HG03135 (cell line): ENCODE results near the gene SNPH.

Source experiments
- ATAC-seq: cut with Tn5 transposase; IDR thresholded peaks from one replicate; pipeline ENCODE4 v1.9.1; 2021; ENCODE audit warnings: mild to moderate bottlenecking, moderate library complexity; ENCODE audit not compliant: unreplicated experiment

Gene SNPH

DNA sequence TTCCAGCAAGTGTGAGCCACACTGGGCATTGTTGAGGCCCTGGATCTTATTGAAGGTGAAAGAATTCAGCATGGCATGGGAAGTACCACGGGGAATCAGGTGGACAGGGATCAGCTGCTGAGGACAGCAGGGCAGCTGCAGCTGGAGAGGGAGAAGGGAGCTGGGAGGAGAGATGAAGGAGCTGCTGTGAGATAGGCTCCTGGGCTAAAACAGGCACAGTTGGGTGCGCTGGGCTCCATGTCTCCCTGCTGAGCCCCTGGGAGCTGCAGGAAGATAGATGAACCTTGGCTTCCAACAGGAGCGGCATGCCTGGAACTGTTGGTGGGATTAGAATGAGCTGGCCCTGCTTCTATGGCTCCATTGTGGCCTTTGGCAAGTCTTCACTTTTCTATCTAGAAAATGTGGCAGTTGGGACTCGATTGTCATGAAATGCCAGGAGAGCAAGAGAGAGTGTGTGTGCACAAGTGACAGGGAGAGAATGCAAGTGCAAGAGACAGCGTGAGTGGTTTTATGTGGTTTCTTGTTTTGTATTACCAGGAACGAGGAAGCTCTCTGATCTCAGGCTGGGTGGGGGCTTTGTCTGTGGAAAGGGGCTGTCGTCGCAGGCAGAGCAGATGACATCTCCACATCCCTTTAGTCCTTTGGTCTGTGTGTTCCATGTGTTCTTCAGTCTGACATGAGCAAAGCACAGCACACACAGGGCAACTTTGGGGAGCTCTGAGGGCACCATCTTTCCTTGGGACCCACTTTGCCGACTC lies 20.4 kb downstream of the SNPH start:
- ATAC-seq = no peak

DNA sequence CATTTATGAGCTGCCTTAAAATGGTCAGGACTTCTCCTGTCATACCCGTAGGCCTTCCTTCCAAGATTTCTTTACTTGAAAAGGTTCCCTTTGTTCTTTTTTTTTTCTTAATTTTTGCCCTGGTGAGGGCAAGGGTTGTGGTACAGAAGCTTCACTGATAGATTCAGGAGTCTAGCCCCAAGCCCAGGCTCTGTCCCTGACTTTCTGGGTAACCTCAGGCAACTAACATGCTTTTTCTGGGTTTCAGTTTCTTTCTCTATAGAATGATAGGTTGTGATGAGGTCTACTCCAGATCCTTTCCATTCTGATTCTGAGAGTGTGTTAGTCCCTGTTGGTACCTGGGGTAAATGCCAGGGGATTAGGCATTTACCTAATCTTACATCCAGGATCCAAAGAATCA lies 21.2 kb downstream of the SNPH start:
- ATAC-seq = no peak

DNA sequence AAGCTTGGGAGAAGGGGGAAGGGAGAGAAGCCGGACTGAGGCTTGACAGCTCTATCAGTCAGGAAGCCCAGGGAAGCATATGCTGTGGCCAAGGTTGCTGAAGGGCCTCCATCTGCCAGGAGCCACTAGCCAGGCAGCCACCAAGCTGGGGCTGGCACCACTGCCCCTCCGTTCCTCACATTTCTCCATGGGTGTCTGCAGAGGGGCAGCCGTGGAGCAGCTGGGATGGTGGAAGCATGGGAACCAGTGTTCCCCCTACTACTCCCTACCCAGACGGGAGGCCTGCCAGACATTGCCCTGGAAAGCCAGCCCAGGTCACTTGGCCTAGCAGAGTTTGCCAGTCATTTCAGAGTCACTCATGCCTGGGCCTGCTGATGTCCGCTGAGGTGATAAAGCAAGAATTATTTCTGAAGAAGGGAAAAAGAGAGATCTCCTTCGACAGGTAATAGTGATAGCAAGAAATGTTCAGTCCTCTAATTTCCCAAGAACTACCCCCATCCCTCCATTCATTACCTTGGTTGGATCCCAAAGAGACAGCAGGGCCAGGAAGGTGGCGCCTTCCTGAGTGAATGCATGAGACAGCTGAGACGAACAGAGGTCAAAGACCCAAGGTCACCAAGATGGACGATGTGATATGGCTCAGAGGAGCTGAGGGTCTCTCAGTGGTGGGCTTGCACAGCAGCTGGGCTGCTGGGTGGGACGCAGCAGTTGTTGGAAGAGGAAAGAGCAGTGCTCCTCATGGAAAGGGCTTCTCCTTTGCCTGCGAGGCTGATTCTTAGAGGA lies 21.9 kb downstream of the SNPH start:
- no peak for ATAC-seq

DNA sequence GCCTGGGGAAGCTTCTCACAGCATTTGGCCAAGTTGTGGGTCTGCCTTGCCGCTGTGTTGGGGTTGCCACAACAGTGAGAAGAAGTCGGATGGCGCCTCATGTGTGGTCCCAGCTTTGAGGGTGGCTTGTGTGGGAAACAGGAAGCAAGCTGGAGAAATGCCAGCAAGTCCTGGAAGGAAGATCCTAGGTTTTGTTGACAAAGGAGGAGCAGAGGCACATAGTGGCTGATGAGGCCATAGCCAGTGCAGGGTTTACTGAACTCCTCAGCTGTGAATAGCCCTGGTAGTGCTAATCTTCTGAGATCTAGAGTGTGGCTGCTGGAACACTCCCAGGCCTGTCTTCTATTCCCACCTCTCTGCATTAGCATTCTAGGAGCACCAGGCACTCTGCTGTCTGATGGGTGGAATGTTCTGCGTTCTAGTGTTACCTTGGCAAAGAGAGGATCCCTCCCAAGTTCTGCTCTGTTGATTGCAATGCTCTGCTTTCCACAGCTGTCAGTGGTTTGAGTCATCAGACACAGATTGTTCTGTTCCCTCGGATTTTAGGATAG lies 25.2 kb downstream of the SNPH start:
- no peak for ATAC-seq

DNA sequence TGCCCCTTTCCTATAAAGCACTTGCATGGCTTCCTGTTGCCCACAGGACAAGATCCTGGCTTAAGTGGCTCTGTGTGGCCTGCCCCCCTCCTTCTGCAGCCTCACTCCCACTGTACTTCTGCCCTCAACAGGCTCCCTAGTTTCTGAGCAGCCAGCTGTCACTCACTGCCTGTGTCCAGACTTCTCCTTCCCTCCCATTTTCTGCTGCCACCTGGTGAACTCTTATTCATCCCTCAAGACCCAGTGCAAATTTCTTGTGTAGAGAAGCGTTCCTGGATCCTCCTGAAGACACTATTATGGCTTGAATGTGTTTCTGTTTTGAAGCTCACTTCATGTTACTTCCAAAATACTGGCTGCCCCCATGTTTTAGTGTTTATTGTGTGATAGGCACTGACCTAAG lies 26.5 kb downstream of the SNPH start:
- no peak for ATAC-seq

DNA sequence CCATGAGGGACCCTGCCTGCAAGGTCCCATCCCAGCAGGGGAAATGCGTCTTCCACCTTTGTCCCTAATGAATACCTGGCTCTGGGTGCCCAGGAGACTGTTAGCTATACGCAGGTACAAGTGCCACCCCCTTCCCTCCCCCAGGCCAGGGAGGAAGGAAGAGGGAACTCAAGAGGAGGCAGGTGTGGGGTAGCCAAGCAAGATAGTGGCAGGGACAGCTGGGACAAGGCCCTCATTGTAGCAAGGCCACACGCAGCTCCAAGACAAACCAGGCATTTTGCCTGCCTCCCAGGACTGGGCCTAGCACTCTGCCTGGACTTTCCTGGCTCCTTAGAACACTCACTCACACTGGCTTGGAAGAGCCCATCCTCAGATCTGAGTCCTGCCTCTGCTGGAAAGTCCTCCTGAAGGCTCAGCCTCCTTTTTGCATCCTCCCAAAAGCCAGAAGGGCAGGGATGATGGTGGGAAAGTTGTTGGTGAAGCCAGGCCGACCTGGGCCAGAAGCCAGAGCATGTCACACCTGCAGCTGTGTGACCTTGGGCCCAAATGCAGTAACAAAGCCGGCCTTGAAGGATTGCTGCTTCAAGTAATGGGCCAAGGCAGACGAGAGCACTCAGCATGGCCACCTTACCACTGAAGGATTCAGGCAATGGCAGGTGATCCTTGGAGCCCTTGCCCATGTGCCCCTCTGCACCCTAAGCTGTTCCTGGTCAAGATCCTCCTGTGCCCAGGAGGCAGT lies 27.7 kb downstream of the SNPH start:
- no peak for ATAC-seq

DNA sequence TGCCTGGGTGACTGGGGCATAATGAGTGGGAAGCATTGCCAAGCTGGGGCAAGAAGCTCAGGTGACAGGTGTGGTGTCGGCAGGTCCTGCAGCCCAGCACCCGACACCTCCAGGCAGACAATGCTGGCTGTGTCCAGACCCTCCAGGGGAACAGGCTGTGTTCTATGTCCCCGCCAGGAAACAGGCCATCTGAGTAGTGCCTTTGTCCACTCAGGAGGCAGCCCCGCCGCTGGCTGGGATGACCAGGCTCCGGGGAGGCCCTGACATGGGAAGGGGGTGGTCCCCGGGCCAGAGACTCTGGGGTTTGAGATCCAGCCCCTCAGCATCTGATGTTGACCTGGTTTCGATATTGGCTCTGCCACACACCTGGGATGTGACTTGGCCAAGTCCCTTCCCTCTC lies 28.4 kb downstream of the SNPH start:
- ATAC-seq = no peak

DNA sequence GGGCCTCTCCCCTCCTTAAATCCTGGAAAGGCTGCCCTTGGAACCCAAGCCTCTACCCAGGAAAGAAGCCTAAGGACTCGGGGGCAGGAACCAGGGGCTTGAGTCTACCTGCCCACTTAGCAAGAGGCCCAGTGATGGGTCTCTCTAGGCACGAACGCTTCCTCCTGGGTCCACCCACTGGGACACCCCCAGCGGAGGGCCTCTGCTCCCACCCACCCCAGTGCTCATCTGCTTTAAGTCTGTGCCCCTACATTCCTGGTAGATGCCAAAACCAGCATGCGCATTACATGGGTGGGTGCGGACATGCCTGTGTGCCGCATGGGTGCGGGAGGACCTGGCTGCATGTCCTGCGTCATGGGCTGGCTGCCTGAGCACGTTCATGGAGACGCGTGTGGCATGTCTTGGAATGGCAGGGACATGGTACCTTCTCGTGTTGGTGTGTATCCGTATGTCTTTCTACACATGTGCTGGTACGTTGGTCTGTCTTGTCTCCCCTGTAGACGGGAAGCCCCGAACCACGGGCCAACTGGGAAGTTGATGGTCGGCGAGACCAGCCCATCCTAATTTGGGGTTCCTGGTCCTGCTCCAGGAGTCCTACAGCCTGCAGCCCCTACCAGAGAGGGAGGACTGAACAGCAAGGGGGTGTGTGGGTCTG lies 29.3 kb downstream of the SNPH start:
- no peak for ATAC-seq

DNA sequence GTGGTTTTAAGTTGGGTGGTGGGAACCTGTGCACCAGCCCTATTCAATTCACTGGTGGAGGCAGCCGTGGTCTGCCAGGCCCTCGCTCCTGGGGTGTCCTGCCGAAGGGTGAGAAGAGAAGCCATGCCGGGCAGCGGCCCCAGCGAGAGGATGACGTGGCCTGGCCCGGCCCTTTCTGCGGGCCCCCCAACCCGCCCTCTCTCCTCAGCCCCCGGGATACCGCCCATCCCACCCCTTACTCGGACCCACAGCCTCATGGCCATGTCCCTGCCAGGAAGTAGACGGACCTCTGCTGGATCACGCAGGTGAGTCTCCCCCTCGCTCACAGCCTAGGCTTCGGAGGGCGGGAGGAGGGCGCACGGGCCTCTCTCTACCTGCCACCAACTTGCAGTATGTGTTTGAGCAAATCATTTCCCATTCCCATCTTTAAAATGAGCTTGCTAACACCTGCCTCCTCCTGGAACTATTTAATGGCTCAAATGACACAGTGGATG lies 30.1 kb downstream of the SNPH start:
- ATAC-seq = no peak

DNA sequence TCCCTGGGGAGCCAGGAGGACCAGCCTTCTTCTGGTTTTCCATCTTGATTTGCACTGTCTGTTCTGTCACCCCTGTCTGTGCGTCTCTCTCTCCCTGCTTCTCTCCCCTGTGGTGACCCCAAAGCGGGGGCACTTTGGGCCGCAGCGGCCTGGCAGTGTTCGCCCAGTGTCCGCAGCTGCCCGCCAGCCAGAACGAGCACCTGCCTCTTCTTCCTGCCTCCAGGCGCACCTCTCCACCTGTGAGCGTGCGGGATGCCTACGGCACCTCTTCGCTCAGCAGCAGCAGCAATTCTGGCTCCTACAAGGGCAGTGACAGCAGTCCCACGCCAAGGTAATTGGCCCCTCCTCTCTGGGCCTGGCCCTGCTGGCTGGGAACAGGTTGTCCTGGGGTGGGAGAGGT lies 30.8 kb downstream of the SNPH start:
- no peak for ATAC-seq

DNA sequence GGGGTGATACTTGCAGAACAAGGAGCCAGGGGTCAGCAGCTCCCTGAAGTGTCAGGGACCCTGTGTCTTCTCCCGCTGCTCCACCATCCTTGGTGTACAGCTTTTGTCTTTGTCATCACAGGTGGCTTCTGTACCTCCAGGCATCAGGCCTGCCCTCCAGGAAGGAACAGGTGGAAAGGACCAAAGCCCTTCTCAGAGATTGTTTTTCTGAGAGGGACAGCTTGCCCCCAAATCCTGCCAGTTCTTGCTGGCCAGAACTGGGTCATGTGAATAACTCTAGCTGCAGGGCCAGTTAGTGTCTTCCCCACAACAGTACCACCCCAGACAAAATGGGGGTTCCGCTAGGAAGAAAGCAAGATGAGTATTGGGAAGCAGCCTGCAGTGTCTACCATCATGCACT lies 31.4 kb downstream of the SNPH start:
- ATAC-seq = no peak

DNA sequence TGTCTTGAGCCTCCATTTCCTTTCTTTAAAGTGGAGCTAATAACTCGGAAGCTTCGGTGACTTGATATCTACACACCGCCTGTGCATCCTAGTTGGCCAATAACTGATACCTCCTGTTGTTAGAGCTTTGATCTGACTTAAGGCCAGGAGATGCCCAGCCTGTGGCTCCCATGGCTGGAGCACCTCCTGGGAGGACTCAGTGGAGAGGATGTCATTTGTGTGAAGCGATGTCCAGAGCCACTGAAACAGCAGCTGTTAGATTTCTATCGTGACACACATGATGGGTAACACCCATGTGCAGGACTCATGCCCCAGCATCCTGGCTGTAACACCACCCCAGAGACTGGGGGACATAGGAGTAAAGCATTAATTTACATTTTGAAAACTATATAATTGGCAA lies 32.1 kb downstream of the SNPH start:
- no peak for ATAC-seq

DNA sequence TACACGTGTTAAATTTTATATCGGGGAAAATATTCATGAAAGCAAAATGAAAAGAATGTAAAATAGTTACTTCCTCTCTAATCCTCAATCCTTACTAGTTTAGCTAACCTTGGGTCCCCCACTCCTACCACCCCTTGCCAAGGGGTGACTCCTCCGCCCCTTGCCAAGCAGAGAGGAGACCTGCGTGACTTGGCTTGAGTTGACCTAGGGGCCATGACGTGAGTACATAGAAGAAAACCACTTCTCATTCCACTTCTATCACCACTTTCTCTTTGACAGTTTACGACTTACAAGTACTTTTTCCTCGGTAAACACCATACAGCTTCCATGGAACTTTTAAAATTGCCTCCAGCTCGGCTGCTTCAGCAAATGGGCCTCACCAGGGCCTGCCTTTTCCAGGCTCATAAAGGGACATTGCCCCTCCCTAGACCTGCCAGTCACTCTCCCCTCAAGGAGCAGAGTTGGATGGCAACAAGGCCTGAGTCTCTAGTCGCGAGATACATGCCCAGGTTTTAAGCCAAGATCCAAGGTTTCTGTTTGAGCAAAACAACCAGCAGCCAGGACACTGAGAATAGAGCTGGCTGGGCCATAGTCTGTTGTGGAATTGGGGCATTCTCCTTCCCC lies 32.9 kb downstream of the SNPH start:
- no peak for ATAC-seq

DNA sequence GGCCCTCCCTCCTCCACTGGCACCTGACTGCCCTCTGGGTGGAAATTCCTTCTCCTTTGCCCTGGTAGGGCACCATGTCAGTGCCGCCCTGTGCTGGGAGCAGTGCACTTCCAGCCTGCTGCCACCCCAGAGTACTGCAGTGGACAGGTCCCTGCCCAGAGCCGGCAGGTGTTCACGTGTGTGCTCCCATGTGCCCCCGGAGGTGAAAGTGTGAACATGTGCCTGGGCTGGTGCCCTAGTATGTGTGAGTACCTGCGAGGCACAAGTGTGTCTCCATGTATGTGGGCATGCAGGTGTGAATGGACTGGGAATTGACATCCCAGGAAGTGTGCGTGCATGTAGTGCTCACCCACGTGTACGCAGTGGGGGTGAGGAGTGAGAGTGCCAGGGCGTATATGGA lies 33.4 kb downstream of the SNPH start:
- ATAC-seq = no peak

DNA sequence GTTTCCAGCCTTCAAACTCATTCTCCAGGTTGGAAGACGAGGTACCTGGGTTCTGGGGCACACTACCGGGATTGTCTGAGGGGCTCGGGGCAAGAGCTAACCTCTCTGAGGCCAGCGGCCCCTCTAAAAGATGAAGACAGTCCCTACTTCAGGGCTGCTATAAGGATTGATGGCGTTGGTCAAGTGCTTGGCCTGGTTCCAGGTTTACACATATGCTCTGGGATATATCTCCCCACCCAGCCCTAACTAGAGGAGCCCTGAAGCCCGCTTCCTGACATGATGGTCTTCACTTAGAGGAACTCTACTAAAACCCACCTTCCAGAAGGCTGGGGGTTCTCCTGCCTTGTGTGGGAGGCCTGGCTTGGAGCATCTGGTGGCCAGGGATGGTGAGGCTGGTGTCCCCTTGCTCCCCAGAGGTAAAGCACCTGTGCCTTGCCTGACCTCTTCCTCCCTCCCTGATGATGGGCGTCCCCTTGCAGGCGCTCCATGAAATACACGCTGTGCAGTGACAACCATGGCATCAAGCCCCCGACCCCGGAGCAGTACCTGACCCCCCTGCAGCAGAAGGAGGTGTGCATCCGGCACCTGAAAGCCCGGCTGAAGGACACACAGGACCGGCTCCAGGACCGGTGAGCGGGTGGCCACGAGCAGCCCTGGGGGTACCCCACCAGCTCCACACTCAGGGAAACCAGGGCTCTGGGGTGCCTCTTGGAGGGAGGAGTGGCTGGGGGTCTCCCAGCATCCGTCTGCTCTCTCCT lies 34.2 kb downstream of the SNPH start:
- ATAC-seq = no peak

DNA sequence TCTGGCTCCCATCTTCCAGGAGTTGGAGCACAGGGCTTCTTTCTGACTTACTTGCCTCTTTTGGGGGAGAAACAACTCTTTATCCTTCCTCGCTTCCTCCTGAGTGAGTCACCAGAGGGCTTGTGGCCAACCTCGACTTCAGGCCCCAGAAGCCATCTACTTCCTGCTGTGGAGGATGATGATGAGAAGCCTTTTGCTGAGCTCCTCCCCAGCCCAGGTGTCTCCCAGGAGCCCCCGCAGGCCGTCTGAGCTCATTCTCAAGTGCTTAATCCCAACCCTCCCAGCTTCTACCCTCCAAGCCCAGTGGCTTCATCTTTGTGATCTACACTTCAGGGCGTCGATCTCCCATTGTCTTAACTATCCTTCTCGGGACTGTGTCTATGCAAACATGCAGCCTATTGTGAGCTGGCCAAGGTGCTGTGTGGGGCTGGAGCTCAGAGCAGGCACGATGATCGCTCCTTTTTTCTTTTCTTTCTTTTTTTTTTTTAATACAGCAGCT lies 35.0 kb downstream of the SNPH start:
- no peak for ATAC-seq

DNA sequence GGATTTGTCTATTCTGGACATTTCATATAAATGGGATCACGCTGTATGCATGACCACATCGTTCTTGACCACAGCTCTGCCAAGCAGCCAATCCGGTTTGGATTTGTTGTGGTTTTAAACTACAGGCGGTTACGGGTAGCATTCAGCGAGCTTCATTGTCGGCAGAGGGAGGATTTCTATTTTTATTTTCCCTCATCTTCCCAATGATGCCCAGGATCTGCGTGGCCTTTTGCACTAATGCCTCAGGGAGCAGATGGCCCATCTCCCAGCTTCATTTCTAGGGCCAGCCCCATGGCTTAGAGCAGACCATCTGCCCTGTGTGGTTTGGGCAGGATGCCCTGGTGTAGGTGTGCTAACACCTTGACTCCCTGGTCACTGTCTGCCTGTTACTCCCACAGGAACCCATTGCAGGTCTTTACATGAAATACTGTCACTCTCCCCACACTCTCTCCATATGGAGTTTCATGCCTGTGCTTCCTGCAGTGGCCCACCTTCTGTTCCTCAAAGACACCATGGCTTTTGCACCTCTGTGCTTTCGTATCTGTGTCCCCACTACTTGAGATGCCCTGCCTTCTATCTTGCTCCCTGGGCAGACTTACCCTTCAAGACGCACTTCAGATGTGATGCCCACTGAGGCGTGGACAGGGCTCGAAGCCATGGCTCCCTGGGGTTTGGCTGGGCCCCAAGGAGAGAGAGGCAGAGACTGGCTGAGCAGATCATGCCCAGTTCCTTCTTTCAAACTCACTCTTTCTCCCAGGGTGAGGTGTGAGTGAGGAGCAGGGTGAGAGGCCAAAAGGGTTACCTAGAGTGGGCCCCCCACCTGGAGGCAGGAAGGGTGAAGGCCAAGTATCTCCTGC lies 36.8 kb downstream of the SNPH start:
- ATAC-seq = no peak

DNA sequence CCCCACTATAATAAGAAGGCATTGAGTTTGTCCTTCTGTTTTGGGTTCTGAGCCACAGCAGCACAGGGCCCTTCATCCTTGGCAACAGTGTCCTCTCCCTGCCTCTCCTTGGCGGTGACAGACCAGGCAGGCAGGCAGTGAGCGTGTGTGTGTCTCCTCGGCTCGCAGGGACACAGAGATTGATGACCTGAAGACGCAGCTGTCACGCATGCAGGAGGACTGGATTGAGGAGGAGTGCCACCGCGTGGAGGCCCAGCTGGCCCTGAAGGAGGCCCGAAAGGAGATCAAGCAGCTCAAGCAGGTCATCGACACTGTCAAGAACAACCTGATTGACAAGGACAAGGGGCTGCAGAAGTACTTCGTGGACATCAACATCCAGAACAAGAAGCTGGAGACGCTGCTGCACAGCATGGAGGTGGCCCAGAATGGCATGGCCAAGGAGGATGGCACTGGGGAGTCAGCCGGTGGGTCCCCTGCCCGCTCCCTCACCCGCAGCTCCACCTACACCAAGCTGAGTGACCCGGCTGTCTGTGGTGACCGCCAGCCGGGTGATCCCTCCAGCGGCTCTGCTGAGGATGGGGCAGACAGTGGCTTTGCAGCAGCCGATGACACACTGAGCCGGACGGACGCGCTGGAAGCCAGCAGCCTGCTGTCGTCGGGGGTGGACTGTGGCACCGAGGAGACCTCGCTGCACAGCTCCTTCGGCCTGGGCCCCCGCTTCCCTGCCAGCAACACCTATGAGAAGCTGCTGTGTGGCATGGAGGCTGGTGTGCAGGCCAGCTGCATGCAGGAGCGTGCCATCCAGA lies 38.8 kb downstream of the SNPH start:
- no peak for ATAC-seq
